ENCODE measurements around the gene DNLZ.

DNA sequence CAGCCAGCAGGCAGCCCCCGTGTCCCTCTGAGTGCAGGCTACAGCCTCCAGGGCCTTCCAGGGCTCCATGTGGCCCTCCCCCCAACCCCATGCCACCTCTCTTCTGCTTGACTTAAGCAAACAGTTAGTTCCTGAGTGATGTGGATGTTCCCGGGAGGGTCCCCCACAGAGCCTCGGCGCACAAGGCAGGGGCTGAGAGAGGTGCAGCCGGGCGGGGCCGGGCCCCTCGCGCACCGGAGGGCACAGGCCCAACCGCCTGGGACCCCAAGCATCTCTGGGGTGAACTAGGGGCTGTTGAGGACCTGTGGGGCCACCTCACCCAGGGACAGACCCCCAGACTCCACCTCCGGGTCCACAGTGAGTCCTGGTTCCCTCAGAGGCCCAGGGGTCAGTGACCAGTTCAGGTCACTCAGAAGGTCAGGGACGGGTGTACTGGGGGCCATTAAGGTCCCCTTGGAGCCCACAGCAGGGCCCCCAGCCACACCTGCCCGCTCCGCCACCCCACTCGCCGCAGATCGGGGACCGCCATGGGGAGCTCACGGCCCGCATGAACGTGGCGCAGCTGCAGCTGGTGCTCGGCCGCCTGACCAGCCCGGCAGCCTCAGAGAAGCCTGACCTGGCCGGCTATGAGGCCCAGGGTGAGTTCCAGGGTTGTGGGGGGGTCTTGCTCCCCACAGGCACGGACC lies 23.0 kb downstream of the DNLZ start:
- TF ChIP-seq TAF1 (IDR thresholded peaks at IDR 0.05; ENCODE audit: low read depth) (no peak), EZH2 (IDR thresholded peaks at IDR 0.05; ENCODE audit: borderline replicate concordance, insufficient read depth, low read length, poor library complexity, severe bottlenecking) (no peak), RAD21 (conservative IDR thresholded peaks at IDR 0.05) (no peak), SMC3 (conservative IDR thresholded peaks at IDR 0.05; ENCODE audit: poor library complexity) (no peak), EP300 (conservative IDR thresholded peaks at IDR 0.05; ENCODE audit: poor library complexity, severe bottlenecking) (no peak)
- TF ChIP-seq, protein P1, sequence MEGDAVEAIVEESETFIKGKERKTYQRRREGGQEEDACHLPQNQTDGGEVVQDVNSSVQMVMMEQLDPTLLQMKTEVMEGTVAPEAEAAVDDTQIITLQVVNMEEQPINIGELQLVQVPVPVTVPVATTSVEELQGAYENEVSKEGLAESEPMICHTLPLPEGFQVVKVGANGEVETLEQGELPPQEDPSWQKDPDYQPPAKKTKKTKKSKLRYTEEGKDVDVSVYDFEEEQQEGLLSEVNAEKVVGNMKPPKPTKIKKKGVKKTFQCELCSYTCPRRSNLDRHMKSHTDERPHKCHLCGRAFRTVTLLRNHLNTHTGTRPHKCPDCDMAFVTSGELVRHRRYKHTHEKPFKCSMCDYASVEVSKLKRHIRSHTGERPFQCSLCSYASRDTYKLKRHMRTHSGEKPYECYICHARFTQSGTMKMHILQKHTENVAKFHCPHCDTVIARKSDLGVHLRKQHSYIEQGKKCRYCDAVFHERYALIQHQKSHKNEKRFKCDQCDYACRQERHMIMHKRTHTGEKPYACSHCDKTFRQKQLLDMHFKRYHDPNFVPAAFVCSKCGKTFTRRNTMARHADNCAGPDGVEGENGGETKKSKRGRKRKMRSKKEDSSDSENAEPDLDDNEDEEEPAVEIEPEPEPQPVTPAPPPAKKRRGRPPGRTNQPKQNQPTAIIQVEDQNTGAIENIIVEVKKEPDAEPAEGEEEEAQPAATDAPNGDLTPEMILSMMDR (IDR thresholded peaks at IDR 0.05; ENCODE audit: poor library complexity, severe bottlenecking), result no peak

Measured in neural cell (in vitro differentiated cells).